Neutrophil (primary cell): ENCODE data around the gene GPX2.

ENCODE experiments used
- H3K27ac ChIP-seq: fragments of 200-600 bp; sonication (generic); 2 replicates; pipeline ENCODE4 v1.5.1; 2016; ENCODE audit warnings: mild to moderate bottlenecking, moderate library complexity
- H3K27me3 ChIP-seq: fragments of 200-600 bp; sonication (generic); 2 replicates; pipeline ENCODE4 v1.6.0; 2016; ENCODE audit warnings: mild to moderate bottlenecking
- H3K36me3 ChIP-seq: fragments of 200-600 bp; sonication (generic); 2 replicates; pipeline ENCODE4 v1.5.1; 2017
- H3K4me1 ChIP-seq, 2 experiments: fragments of 200-600 bp in 1 of 2; sonication (generic) in 1 of 2; 1 replicate in 1 of 2; 2 replicates in 1 of 2; pipeline versions ENCODE4 v1.5.1 to v1.6.1; 2013 to 2016; ENCODE audit warnings: low read depth in 1 of 2, low read length in 1 of 2, mild to moderate bottlenecking in 1 of 2, moderate library complexity in 1 of 2; ENCODE audit not compliant: control insufficient read depth in 1 of 2, insufficient read depth in 1 of 2
- H3K4me3 ChIP-seq, 2 experiments: fragments of 200-600 bp in 1 of 2; sonication (generic) in 1 of 2; 1 replicate in 1 of 2; 2 replicates in 1 of 2; pipeline ENCODE4 v1.5.1; 2013 to 2016; ENCODE audit warnings: low read depth in 1 of 2, low read length in 1 of 2, mild to moderate bottlenecking in 1 of 2, moderate library complexity in 1 of 2
- H3K9me3 ChIP-seq: fragments of 200-600 bp; sonication (generic); 2 replicates; pipeline ENCODE4 v1.5.1; 2016
- CTCF ChIP-seq: fragments of 200-600 bp; sonication (generic); IDR thresholded peaks from 2 replicates; pipeline ENCODE4 v1.5.1; 2016; ENCODE audit warnings: antibody characterized with exemption

Gene GPX2

GRCh38 chr14:64932231-64932630 is 10.3 kb downstream of the GPX2 start:
- no peak overlapping the region for H3K4me3 ChIP-seq
- no peaks in the 10 kb centered on the region for H3K9me3 ChIP-seq
- H3K27ac ChIP-seq, result no peak overlapping the region
- H3K36me3 ChIP-seq, result peaks cover 75% of the 10 kb centered on the region
- no peak for TF ChIP-seq CTCF
- no peaks in the 10 kb centered on the region for H3K27me3 ChIP-seq
- no peaks in the 10 kb centered on the region for H3K4me1 ChIP-seq

GRCh38 chr14:64931123-64931522 is 11.4 kb downstream of the GPX2 start:
- Histone ChIP-seq H3K27me3 (no peaks in the 10 kb centered on the region), H3K4me3 (no peak overlapping the region), H3K4me1 (no peaks in the 10 kb centered on the region), H3K27ac (no peak overlapping the region), H3K9me3 (no peaks in the 10 kb centered on the region), H3K36me3 (peaks cover 81% of the 10 kb centered on the region)
- TF ChIP-seq CTCF, result no peak

- H3K36me3 ChIP-seq, result peaks cover 87% of the 10 kb centered on the region
- no peak overlapping the region for H3K4me3 ChIP-seq
- no peaks in the 10 kb centered on the region for H3K9me3 ChIP-seq
- H3K27me3 ChIP-seq, result no peaks in the 10 kb centered on the region
- H3K27ac ChIP-seq, result no peak overlapping the region
- H3K4me1 ChIP-seq, result no peaks in the 10 kb centered on the region
- no peak for TF ChIP-seq CTCF
Observed at GRCh38 chr14:64930085-64930843, 12.3 kb downstream of the GPX2 start.

GRCh38 chr14:64929014-64929359 is 13.6 kb downstream of the GPX2 start:
- TF ChIP-seq CTCF, result no peak
- Histone ChIP-seq H3K4me1 (no peaks in the 10 kb centered on the region), H3K4me3 (no peak overlapping the region), H3K9me3 (no peaks in the 10 kb centered on the region), H3K36me3 (peaks cover 88% of the 10 kb centered on the region), H3K27me3 (no peaks in the 10 kb centered on the region), H3K27ac (no peak overlapping the region)

GRCh38 chr14:64928239-64929013 is 14.1 kb downstream of the GPX2 start:
- H3K9me3 ChIP-seq, result no peaks in the 10 kb centered on the region
- no peaks in the 10 kb centered on the region for H3K4me1 ChIP-seq
- peaks cover 85% of the 10 kb centered on the region for H3K36me3 ChIP-seq
- H3K27me3 ChIP-seq, result no peaks in the 10 kb centered on the region
- no peak overlapping the region for H3K27ac ChIP-seq
- TF ChIP-seq CTCF, result no peak
- H3K4me3 ChIP-seq, result no peak overlapping the region
